Effector memory CD8-positive, alpha-beta T cell (primary cell): ENCODE measurements around the gene CSNK1G2.

Experiments
- ATAC-seq: fragments of 150-1000 bp; cut with Tn5 transposase; replicated peaks from 2 replicates; pipeline ENCODE4 v1.10.0; 2021; ENCODE audit warnings: mild to moderate bottlenecking, moderate library complexity
- DNase-seq, 3 experiments: peaks; one replicate each; pipeline ENCODE4 v3.0.0; 2021
- H3K27ac Mint-ChIP-seq, 2 donors: one replicate each; pipeline ENCODE4 v1.8.0; 2022; ENCODE audit warnings: mild to moderate bottlenecking in 2 of 2, mixed read lengths in 2 of 2, moderate library complexity in 2 of 2
- H3K27me3 Mint-ChIP-seq, 2 donors: one replicate each; pipeline ENCODE4 v1.8.0; 2022; ENCODE audit warnings: mixed read lengths in 2 of 2
- H3K36me3 Mint-ChIP-seq: one replicate; pipeline ENCODE4 v1.8.0; 2022; ENCODE audit warnings: mild to moderate bottlenecking, moderate library complexity, mixed read lengths; ENCODE audit not compliant: insufficient read depth
- H3K4me1 Mint-ChIP-seq, 2 donors: one replicate each; pipeline ENCODE4 v1.8.0; 2022; ENCODE audit warnings: low read depth in 2 of 2, mixed read lengths in 2 of 2
- H3K4me3 Mint-ChIP-seq, 2 donors: one replicate each; pipeline ENCODE4 v1.8.0; 2022; ENCODE audit warnings: mild to moderate bottlenecking in 2 of 2, mixed read lengths in 2 of 2, moderate library complexity in 2 of 2
- H3K9me3 Mint-ChIP-seq, 2 donors: one replicate each; pipeline ENCODE4 v1.8.0; 2022; ENCODE audit warnings: mixed read lengths in 2 of 2

The CSNK1G2 gene

GRCh38 chr19:1970003-1970805, 29.2 kb downstream of the CSNK1G2 start:
- Mint-ChIP-seq H3K27me3 (no peaks in the 10 kb centered on the region), H3K4me3 (no peak overlapping the region), H3K4me1 (peaks cover 25 to 32% of the 10 kb centered on the region in 2 donors), H3K9me3 (no peaks in the 10 kb centered on the region), H3K27ac (peak overlapping the region in 1 of 2 donors; percentile 46), H3K36me3 (peaks cover 34% of the 10 kb centered on the region)
- no peak for ATAC-seq
- no peak for DNase-seq

GRCh38 chr19:1970806-1971502, 30.0 kb downstream of the CSNK1G2 start:
- Mint-ChIP-seq H3K4me3 (no peak overlapping the region), H3K27me3 (no peaks in the 10 kb centered on the region), H3K27ac (peak overlapping the region in 1 of 2 donors; percentile 46), H3K9me3 (no peaks in the 10 kb centered on the region), H3K4me1 (peaks cover 21 to 29% of the 10 kb centered on the region in 2 donors), H3K36me3 (peaks cover 36% of the 10 kb centered on the region)
- DNase-seq: no peak
- no peak for ATAC-seq

- Mint-ChIP-seq H3K27me3 (no peaks in the 10 kb centered on the region), H3K4me1 (peaks cover 12 to 20% of the 10 kb centered on the region in 2 donors), H3K36me3 (peaks cover 33% of the 10 kb centered on the region), H3K4me3 (no peak overlapping the region), H3K27ac (peak overlapping the region in 1 of 2 donors; percentile 29), H3K9me3 (no peaks in the 10 kb centered on the region)
- ATAC-seq: no peak
- DNase-seq: no peak
Observed at GRCh38 chr19:1974381-1975161, 33.6 kb downstream of the CSNK1G2 start.

- Mint-ChIP-seq H3K27me3 (no peaks in the 10 kb centered on the region), H3K36me3 (peaks cover 32% of the 10 kb centered on the region), H3K4me3 (no peak overlapping the region), H3K9me3 (no peaks in the 10 kb centered on the region), H3K27ac (no peak overlapping the region), H3K4me1 (peaks cover 12 to 19% of the 10 kb centered on the region in 2 donors)
- DNase-seq: no peak
- ATAC-seq: no peak
Observed at GRCh38 chr19:1975162-1975480, 34.1 kb downstream of the CSNK1G2 start.

GRCh38 chr19:1977120-1977519, 36.1 kb downstream of the CSNK1G2 start:
- H3K27me3 Mint-ChIP-seq: no peaks in the 10 kb centered on the region
- no peak for DNase-seq
- peaks cover 39% of the 10 kb centered on the region for H3K36me3 Mint-ChIP-seq
- H3K9me3 Mint-ChIP-seq: no peaks in the 10 kb centered on the region
- H3K27ac Mint-ChIP-seq: no peak overlapping the region
- H3K4me1 Mint-ChIP-seq: peaks cover 10 to 12% of the 10 kb centered on the region in 2 donors
- H3K4me3 Mint-ChIP-seq: no peak overlapping the region
- ATAC-seq: no peak

GRCh38 chr19:1978346-1978894, 37.4 kb downstream of the CSNK1G2 start:
- Mint-ChIP-seq H3K27me3 (no peaks in the 10 kb centered on the region), H3K36me3 (peaks cover 48% of the 10 kb centered on the region)

GRCh38 chr19:1979017-1979416, 38.0 kb downstream of the CSNK1G2 start:
- H3K36me3 Mint-ChIP-seq: peaks cover 51% of the 10 kb centered on the region
- H3K27ac Mint-ChIP-seq: no peak overlapping the region
- ATAC-seq (no peak), DNase-seq (no peak)
- no peak overlapping the region for H3K4me3 Mint-ChIP-seq
- H3K9me3 Mint-ChIP-seq: no peaks in the 10 kb centered on the region
- H3K4me1 Mint-ChIP-seq: peaks cover 4 to 7% of the 10 kb centered on the region in 2 donors
- H3K27me3 Mint-ChIP-seq: no peaks in the 10 kb centered on the region

More at GRCh38 chr19:1978346-1978894, 37.4 kb downstream of the CSNK1G2 start:
- Mint-ChIP-seq H3K4me3 (no peak overlapping the region), H3K4me1 (peaks cover 5 to 9% of the 10 kb centered on the region in 2 donors), H3K27ac (no peak overlapping the region), H3K9me3 (no peaks in the 10 kb centered on the region)
- DNase-seq (no peak), ATAC-seq (no peak)

GRCh38 chr19:1979642-1980041, 38.7 kb downstream of the CSNK1G2 start:
- peaks cover 51% of the 10 kb centered on the region for H3K36me3 Mint-ChIP-seq
- ATAC-seq: no peak
- no peaks in the 10 kb centered on the region for H3K9me3 Mint-ChIP-seq
- DNase-seq: no peak
- H3K4me3 Mint-ChIP-seq: no peak overlapping the region
- no peak overlapping the region for H3K27ac Mint-ChIP-seq
- no peaks in the 10 kb centered on the region for H3K27me3 Mint-ChIP-seq
- peaks cover 0 to 7% of the 10 kb centered on the region in 2 donors for H3K4me1 Mint-ChIP-seq

GRCh38 chr19:1980091-1980808, 39.3 kb downstream of the CSNK1G2 start:
- H3K4me3 Mint-ChIP-seq: no peak overlapping the region
- peaks cover 0 to 4% of the 10 kb centered on the region in 2 donors for H3K4me1 Mint-ChIP-seq
- no peaks in the 10 kb centered on the region for H3K27me3 Mint-ChIP-seq
- no peaks in the 10 kb centered on the region for H3K9me3 Mint-ChIP-seq
- no peak overlapping the region for H3K27ac Mint-ChIP-seq
- ATAC-seq (no peak), DNase-seq (no peak)
- H3K36me3 Mint-ChIP-seq: peaks cover 50% of the 10 kb centered on the region

GRCh38 chr19:1980809-1981181, 39.8 kb downstream of the CSNK1G2 start:
- no peak overlapping the region for H3K27ac Mint-ChIP-seq
- H3K9me3 Mint-ChIP-seq: no peaks in the 10 kb centered on the region
- H3K27me3 Mint-ChIP-seq: no peaks in the 10 kb centered on the region
- H3K4me1 Mint-ChIP-seq: peaks cover 0 to 3% of the 10 kb centered on the region in 2 donors
- ATAC-seq: no peak
- DNase-seq: no peak
- peaks cover 50% of the 10 kb centered on the region for H3K36me3 Mint-ChIP-seq
- no peak overlapping the region for H3K4me3 Mint-ChIP-seq

GRCh38 chr19:1981253-1981652, 40.3 kb downstream of the CSNK1G2 start:
- Mint-ChIP-seq H3K4me3 (no peak overlapping the region), H3K36me3 (peaks cover 46% of the 10 kb centered on the region), H3K9me3 (no peaks in the 10 kb centered on the region), H3K27ac (no peak overlapping the region), H3K27me3 (no peaks in the 10 kb centered on the region), H3K4me1 (peaks cover 0 to under 1% of the 10 kb centered on the region in 2 donors)
- ATAC-seq (no peak), DNase-seq (no peak)

- no peak overlapping the region for H3K4me3 Mint-ChIP-seq
- peaks cover 42% of the 10 kb centered on the region for H3K36me3 Mint-ChIP-seq
- DNase-seq (no peak), ATAC-seq (no peak)
- H3K9me3 Mint-ChIP-seq: no peaks in the 10 kb centered on the region
- H3K27ac Mint-ChIP-seq: no peak overlapping the region
- H3K27me3 Mint-ChIP-seq: no peaks in the 10 kb centered on the region
- H3K4me1 Mint-ChIP-seq: no peaks in the 10 kb centered on the region
Observed at GRCh38 chr19:1984357-1984756, 43.4 kb downstream of the CSNK1G2 start.
